ENCODE measurements around the gene SBNO2.

SBNO2 gene

GRCh38 chr19:1173845-1174809, at the start of gene SBNO2:
TSS of gene SBNO2 (minus strand) at chr19:1174268. CDS start at chr19:1154276, 19,992 bp downstream.
- Mint-ChIP-seq H3K9me3 (no peaks in the 10 kb centered on the region), H3K27ac (peak within 1 kb of the TSS; percentile 99), H3K27me3 (no peaks in the 10 kb centered on the region), H3K36me3 (peaks cover 15% of the 10 kb centered on the region), H3K4me3 (peak within 1 kb of the TSS; percentile 99), H3K4me1 (peaks cover 61% of the 10 kb centered on the region)
- ATAC-seq: peak; percentile 89

DNA sequence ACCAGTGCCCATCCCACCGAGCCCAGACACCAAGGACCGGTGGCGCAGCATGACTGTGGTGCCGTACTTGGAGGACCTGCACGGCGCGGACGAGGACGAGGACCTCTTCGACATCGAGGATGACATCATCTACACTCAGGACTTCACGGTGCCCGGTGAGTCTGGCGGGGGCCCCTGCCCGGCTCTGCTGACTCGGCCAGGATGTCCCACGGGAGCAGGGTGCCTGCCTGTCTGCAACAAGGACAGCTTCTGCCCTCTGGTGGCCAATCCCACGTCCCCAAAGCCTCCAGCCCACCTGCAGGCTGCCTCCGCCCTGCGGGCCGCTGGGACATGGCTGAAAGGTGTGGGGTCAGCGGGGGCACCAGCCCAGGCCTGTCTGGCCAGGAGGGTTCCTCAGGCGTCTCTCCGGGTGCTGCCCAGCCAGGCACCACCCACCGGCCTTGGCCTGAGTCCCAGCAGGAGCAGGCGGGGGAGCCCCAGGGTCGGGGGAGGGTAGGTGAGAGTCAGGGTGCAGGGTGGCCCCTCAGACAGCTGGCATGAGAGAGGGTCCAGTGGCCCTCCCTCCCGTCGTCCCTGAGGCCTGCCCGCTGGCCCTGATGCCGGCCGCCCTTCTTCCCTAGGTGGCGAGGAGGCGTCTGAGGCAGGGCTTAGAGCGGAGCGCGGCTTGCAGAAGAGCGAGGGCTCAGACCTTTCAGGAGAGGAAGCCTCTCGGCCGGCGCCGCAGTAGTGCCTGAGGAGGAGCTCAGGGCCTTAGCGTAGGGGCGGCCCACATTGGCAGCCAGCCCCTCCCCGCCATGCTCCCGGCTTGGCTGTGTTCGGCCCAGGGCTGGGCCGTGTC, 49.2 kb upstream of the SBNO2 start:
- peak; percentile 45 for ATAC-seq
- no peaks in the 10 kb centered on the region for H3K9me3 Mint-ChIP-seq
- H3K36me3 Mint-ChIP-seq: peaks cover 4% of the 10 kb centered on the region
- no peak overlapping the region for H3K4me3 Mint-ChIP-seq
- H3K27ac Mint-ChIP-seq: no peak overlapping the region
- H3K4me1 Mint-ChIP-seq: no peaks in the 10 kb centered on the region
- H3K27me3 Mint-ChIP-seq: no peaks in the 10 kb centered on the region

GRCh38 chr19:1222394-1222793, 48.3 kb upstream of the SBNO2 start:
- Mint-ChIP-seq H3K27ac (no peak overlapping the region), H3K4me1 (no peaks in the 10 kb centered on the region), H3K27me3 (no peaks in the 10 kb centered on the region), H3K9me3 (no peaks in the 10 kb centered on the region), H3K4me3 (no peak overlapping the region), H3K36me3 (no peaks in the 10 kb centered on the region)
- no peak for ATAC-seq

DNA sequence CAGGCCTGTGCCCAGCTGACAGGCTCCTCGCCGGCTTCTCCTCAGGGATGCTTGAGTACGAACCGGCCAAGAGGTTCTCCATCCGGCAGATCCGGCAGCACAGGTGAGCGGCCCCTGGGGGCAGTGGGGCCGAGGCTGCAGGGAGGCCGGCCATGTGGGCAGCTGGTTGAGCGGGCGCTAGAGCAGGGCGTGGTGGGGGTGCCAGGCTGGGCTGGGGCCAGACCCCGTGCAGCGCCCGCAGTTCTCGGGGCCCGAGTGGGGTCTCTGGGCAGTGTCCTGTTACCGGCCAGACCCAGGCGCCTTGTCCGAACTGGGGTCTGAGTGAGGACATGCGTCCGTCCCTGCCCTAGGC, 47.8 kb upstream of the SBNO2 start:
- H3K4me3 Mint-ChIP-seq: no peak overlapping the region
- no peak overlapping the region for H3K27ac Mint-ChIP-seq
- H3K9me3 Mint-ChIP-seq: no peaks in the 10 kb centered on the region
- H3K36me3 Mint-ChIP-seq: no peaks in the 10 kb centered on the region
- no peaks in the 10 kb centered on the region for H3K4me1 Mint-ChIP-seq
- H3K27me3 Mint-ChIP-seq: no peaks in the 10 kb centered on the region
- ATAC-seq: no peak

DNA sequence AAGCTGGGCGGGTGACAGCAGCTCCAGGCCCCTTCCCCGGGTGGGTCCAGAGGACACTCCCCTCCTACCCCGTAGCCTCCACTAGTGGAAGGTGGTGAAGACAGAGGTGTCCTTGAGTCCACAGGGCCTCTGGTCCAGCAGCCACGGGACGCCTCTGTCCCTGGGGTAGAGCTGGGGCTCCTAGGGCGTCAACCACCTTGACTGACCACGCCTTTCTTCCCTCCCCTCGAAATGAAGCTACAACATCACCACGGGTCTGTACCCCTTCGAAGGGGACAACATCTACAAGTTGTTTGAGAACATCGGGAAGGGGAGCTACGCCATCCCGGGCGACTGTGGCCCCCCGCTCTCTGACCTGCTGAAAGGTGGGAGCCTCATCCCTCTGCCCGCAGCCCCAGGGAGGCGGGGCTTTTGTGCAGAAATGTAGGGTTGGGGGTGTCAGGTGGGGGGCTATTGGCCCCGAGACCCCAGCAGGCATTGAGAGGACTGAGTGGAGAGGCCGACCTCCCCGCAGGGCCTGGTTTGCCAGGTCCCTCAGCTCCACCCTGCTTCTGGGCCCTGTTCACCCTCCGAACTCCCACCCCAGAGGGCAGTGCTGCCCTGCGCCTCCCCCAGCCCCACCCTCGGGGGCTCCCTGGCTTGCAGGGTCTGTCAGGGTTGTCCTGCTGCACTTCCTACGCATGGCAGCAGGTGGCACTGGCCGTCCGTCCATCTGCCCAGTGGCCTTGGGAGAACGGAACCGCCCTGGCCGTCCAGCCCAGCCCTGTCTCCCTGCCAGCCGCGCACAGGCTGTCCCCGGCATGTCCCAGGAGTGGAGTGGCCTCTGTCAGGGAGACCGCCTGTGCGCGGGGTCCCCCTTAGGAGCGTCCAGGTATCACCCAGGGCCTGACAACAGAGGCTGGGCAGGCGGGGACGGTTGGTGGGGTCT, 47.2 kb upstream of the SBNO2 start:
- H3K27ac Mint-ChIP-seq: no peak overlapping the region
- no peaks in the 10 kb centered on the region for H3K36me3 Mint-ChIP-seq
- no peaks in the 10 kb centered on the region for H3K9me3 Mint-ChIP-seq
- H3K4me1 Mint-ChIP-seq: no peaks in the 10 kb centered on the region
- no peak overlapping the region for H3K4me3 Mint-ChIP-seq
- ATAC-seq: no peak
- H3K27me3 Mint-ChIP-seq: no peaks in the 10 kb centered on the region

DNA sequence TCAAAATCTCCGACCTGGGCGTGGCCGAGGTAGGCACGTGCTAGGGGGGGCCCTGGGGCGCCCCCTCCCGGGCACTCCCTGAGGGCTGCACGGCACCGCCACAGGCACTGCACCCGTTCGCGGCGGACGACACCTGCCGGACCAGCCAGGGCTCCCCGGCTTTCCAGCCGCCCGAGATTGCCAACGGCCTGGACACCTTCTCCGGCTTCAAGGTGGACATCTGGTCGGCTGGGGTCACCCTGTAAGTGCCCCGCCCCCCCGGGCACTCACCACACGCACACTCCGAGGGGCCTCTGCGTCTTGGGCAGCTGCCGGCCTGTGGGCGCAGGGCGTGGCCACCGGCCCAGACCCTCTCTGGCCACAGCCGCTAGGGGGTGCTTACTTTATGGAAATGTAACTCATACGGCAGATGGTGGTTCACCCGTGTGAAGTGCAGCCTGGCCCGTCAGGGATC, 46.4 kb upstream of the SBNO2 start:
- no peaks in the 10 kb centered on the region for H3K27me3 Mint-ChIP-seq
- H3K4me1 Mint-ChIP-seq: no peaks in the 10 kb centered on the region
- H3K27ac Mint-ChIP-seq: no peak overlapping the region
- no peaks in the 10 kb centered on the region for H3K36me3 Mint-ChIP-seq
- ATAC-seq: no peak
- H3K4me3 Mint-ChIP-seq: no peak overlapping the region
- no peaks in the 10 kb centered on the region for H3K9me3 Mint-ChIP-seq

DNA sequence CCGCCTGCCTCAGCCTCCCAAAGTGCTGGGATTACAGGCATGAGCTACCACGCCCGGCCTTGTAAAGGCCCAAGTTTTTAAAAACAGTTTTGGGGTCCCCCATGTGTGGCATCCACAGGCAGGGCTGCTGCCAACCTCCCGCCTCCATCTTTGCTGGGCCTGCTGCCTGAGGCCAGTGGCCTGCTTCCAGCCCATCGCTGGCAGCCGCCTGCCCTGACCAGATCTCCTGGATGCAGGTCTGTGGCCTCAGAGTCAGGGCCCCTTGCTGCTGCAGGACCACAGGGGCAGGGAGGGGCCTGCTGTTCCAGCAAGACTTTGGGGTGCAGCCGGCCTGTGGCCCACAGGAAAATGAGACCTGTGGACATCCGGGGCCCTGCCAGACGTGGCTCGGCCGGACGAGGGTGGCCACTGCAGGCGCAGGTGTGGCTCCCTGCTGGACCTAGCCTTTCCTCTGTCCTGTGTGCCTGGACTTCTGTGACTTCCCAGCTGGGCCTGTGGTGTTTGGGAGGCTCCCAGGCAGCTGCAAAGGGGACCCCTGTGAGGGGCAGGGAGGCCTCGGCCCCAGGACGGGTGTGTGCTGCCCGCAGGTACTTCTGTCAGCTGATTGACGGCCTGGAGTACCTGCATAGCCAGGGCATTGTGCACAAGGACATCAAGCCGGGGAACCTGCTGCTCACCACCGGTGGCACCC, 45.9 kb upstream of the SBNO2 start:
- Mint-ChIP-seq H3K36me3 (no peaks in the 10 kb centered on the region), H3K27ac (no peak overlapping the region), H3K27me3 (no peaks in the 10 kb centered on the region), H3K4me3 (no peak overlapping the region), H3K4me1 (no peaks in the 10 kb centered on the region), H3K9me3 (no peaks in the 10 kb centered on the region)
- no peak for ATAC-seq

- no peaks in the 10 kb centered on the region for H3K27me3 Mint-ChIP-seq
- peaks cover 6% of the 10 kb centered on the region for H3K4me1 Mint-ChIP-seq
- no peak for ATAC-seq
- H3K36me3 Mint-ChIP-seq: peaks cover 2% of the 10 kb centered on the region
- H3K27ac Mint-ChIP-seq: no peak overlapping the region
- H3K4me3 Mint-ChIP-seq: no peak overlapping the region
- no peaks in the 10 kb centered on the region for H3K9me3 Mint-ChIP-seq
Measured at GRCh38 chr19:1218751-1219567, 44.9 kb upstream of the SBNO2 start.

GRCh38 chr19:1217366-1217765, 43.3 kb upstream of the SBNO2 start:
- H3K27me3 Mint-ChIP-seq: no peaks in the 10 kb centered on the region
- peaks cover 16% of the 10 kb centered on the region for H3K4me1 Mint-ChIP-seq
- no peak for ATAC-seq
- no peaks in the 10 kb centered on the region for H3K9me3 Mint-ChIP-seq
- peaks cover 9% of the 10 kb centered on the region for H3K36me3 Mint-ChIP-seq
- no peak overlapping the region for H3K4me3 Mint-ChIP-seq
- no peak overlapping the region for H3K27ac Mint-ChIP-seq

- H3K36me3 Mint-ChIP-seq: peaks cover 10% of the 10 kb centered on the region
Measured at GRCh38 chr19:1216756-1217155, 42.7 kb upstream of the SBNO2 start.

GRCh38 chr19:1214862-1215731, 41.0 kb upstream of the SBNO2 start:
- ATAC-seq: no peak
- Mint-ChIP-seq H3K27ac (no peak overlapping the region), H3K9me3 (no peaks in the 10 kb centered on the region), H3K4me3 (no peak overlapping the region), H3K4me1 (peaks cover 22% of the 10 kb centered on the region), H3K27me3 (no peaks in the 10 kb centered on the region), H3K36me3 (peaks cover 13% of the 10 kb centered on the region)

More at GRCh38 chr19:1216756-1217155, 42.7 kb upstream of the SBNO2 start:
- Mint-ChIP-seq H3K27ac (no peak overlapping the region), H3K27me3 (no peaks in the 10 kb centered on the region), H3K4me3 (no peak overlapping the region), H3K4me1 (peaks cover 17% of the 10 kb centered on the region), H3K9me3 (no peaks in the 10 kb centered on the region)
- no peak for ATAC-seq

DNA sequence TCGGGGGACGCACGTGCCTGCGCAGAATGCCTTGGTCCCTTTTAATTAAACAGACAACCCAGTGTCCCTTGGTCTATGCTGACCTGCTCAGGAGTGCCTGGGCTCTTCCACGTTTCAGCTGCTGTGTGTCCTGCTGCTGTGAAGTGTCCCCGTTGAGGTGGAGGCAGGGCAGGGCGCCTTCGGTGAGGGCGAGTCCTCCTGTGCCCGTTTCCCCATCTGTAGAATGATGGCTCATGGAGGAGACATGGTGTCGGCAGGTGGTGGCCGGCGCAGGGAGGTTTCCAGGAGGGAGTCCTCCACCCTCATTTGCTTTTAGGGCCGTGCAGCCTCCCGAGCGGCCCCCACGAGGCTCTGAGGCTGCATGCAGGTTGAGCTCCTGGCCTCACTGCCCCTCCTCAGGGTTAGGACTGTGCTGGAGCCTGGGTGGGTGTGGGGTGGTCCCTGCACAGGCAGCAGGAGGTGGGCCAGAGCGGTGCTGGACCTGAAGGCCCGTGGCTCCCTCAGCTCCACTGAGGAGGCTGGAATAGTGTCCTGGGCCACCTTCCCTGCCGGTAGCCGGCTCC, 40.3 kb upstream of the SBNO2 start:
- Mint-ChIP-seq H3K9me3 (no peaks in the 10 kb centered on the region), H3K27me3 (no peaks in the 10 kb centered on the region), H3K4me1 (peaks cover 27% of the 10 kb centered on the region), H3K4me3 (peak overlapping the region; percentile 71), H3K36me3 (peaks cover 13% of the 10 kb centered on the region), H3K27ac (peak overlapping the region; percentile 91)
- no peak for ATAC-seq
